NCI-H1105 treated with DMSO at 0.1 percent for 48 hours (cell line): ENCODE results near the gene ZSCAN31.
A peak's percentile ranks its signal among the peaks of the same experiment; 100 is the strongest.
"Not testable (repeated sequence)": the region's sequence is repeated elsewhere in the genome, so short reads cannot be mapped to it uniquely, and the experiment has no call there.

Experiments used
- DNase-seq: peaks from one replicate; lab custom pipeline; 2025; lab: John Stamatoyannopoulos, UW

ZSCAN31 gene

DNA sequence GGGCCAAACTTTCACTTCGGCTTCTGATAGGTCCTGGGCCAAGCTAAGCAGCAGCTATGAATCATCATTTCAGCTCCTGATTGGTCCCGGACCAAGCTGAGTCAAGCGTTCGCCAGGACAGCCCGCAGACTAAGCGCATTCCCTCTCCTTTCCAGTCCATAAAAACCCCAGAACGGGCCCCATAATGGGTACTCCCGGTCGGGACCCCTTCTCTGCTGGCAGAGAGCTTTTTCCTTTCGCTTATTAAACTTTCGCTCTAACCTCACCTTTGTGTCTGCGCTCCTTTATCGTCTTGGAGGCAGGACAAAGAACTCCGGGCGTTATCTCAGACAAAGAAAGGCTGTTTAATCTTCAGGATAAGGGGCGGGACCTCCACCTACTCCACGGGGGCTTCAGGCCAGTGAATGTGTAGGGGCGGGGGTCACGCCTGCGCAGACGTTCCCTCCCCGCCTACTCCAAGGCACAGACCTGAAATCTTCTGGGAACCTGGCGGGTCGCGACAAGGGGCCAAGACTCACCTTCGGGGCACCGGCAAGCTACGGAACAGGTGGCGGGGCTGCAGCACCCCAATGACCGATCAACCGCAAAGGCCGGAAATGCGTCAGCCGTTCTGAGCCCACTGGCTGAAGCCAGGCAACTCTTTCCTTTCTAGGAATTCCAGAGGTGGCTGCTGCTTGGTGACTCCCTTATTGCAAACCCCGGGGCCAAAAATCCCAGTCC, at the start of gene ZSCAN31:
Gene ZSCAN31, minus strand, starts transcription at position 585 of the 720 bp plus-strand sequence. CDS start 6,465 bp downstream, outside the sequence.
- peak; percentile 95 for DNase-seq

DNA sequence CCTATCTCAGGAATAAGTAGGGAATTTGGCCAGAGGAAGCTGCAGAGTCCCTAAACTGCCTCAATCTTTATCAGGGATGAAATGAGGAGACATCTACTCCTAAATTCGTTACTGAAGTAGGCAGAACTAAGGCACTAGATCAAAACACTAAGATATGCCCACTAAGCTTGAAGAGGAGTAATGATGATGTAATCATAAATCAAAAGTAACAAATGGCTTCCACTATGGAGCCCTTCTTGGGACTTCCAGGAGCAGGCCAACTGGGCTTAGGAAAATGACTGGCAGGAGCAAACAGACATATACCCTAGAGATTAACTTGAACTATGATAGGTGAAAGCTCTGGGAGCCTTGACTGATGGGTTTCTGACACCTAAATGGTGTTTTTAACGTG, 48.2 kb upstream of the ZSCAN31 start:
- DNase-seq: no peak

DNA sequence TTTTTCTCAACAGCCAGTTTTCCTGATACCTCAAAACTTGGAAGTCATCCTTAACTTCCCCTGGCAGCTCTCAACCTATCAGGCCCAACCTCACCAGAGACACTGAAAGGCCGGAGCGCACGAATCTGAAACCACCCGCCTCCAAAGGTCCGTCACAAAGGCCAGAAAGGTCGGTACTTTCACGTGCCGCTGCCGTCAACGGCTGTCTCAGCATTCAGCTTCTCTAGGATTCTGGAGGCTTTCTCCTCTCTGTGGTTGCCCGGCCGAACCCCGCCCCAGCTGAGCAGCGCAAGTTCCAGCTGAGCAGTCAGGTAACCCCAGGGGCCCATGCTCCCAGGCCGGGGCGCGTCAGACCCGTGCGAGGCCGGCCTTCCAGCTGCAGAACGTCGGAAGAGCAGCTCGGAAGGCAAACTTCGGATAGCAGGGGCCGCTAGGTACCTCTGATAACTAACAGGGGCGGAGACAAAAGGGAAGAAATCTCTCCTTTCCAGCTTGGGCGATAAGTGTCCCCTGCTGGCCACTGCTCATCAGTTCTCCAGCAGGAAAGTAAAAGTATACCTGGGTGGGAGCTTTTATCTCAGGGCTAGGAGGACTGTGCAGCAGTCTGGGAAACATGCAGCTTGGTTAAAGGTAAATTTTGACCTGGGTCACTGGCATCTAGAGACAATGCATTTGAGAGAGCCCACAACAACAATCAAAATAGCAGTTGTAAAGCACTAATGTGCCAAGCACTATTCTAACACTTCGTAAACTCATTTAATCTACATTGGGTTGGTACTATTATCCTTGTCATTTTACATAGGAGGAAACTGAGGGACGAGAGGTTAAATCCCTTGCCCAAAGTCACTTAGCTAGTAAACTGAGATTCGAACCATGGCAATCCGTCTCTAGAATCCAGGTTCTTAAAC, 47.5 kb upstream of the ZSCAN31 start:
- no peak for DNase-seq

DNA sequence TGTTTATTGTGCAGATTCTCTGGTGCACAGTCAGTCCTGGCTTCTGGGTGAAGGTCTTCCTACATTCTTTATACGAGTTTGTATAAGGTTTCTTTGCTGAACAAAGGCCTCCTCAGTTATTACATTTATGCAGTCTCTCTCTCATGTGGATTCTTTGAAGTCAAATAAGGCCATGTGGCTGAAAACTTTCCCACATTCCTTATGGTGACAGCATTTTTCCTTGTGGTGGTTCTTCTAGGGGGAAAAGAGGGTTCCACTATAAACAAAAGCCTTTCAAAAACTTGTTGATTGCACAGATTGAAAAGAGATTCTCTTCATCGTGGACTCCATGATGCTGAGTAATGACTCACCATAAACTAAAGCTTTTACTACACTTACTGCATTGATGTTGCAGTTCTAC, 44.4 kb upstream of the ZSCAN31 start:
- DNase-seq: no peak

DNA sequence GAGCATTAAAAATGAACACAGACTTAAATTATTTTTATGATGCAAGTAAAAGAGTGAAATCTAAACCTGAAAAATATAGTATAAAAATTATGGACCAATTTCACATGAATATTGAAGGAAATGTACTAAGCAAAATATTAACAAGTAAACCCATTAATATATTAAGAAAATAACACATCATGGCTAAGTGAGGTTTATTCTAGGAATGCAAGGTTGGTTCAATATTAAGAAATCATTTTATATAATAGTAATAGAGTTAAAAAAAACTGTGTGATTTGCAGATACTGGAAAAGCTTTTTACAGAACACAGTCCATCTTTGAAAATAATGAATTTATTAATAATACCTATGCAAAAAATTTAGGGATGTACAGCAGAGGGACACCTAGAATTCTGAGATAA, 42.7 kb upstream of the ZSCAN31 start:
- DNase-seq: no peak

DNA sequence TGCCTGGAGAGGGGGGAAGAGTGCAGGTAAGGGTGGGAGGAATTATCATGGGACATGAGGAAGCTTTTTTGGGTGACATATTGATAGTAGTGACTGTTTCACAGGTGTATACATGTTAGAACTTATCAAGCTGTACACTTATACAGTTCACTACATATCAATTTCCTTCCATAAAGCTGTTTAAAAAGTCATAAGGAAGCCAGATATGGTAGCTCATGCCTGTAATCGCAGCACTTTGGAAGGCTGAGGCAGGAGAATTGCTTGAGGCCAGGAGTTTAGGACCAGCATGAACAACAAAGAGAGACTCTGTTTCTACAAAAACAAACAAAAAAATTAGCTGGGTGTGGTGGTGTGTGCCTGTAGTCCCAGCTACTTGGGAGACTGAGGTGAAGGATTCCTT, 41.9 kb upstream of the ZSCAN31 start:
- DNase-seq: no peak

DNA sequence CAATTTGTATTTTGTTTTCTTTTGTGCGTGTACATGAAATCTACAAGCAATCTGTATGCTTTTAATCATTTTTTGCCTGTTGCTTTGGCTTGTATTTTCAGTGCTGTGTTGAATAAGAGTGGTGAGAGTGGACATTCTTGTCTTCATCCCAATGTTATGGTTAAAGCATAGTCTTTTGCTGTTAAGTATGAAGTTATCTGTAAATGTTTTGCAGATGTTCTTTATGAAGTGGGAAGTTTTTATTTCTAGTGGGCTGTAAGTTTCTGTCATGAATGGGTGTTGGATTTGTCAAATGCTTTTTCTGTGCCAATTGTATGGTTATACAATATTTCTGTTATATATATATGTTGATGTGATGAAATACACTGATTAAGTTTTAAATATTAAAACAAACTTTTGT, 38.0 kb upstream of the ZSCAN31 start:
- no peak for DNase-seq

DNA sequence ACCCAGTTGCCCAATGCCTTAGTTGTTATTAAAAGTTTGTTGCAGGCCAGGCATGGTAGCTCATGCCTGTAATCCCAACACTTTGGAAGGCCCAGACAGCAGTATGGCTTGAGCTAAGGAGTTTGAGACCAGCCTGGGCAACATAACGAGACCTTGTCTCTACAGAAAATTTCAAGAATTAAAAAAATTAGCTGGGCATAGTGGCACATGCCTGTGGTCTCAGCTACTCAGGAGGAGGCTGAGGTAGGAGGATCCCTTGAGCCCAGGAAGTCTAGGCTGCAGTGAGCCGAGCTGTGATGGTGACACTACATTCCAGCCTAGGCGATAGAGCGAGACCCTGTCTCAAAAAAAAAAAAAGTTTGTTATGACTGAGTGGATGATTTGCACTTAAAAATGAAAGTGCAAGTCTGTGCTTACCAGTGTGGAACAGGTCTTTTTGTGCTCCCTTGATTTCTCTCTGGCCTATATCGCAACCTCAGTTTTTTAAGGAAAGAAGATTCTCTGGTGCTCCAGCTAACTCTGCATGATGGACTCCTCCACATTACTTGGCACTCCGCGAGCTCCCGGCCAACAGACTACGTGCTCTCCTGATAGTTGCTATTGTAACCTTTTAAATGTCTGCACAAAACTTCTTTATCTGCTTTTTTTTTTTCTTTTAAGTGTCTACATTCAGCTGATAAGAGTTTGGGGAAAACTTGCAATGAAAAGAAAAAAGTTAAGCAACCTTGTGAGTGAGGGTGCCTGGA, 35.9 kb upstream of the ZSCAN31 start:
- no peak for DNase-seq

DNA sequence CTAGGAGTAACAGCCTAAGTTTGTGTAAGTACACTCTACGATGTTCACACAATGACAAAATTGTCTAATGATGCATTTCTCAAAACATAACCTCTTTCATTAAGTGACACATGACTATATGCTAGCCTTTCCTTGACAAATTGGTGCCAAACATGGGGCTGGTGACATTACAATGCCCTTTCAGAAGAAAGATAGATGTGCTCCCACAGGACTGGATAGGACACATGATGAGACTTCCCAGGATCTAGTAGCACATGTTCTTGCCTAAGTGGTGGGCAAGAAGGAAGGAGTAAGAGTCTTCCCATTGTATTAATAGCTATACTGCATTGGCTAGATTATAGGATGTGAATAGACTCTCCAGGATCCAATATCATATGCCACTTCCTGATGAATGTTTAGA, 35.3 kb upstream of the ZSCAN31 start:
- DNase-seq: no peak

DNA sequence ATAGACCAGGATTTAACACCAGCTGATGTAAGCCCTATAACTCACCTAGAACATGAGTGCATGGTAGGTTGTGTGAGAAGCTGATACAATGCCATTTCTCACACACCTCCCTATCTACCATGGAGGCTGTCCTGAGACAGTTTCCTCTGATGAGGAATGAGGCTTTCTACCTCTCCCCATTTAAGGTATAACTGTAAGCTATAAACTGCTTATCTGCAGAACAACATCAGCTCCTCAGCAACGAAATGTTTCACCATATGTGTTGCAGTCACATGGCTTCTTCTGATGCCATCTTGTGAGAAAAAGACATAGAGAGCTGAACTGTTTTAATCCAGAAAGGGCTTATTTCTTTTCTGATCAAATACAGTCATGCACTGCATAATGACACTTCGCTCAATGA, 34.5 kb upstream of the ZSCAN31 start:
- no peak for DNase-seq

DNA sequence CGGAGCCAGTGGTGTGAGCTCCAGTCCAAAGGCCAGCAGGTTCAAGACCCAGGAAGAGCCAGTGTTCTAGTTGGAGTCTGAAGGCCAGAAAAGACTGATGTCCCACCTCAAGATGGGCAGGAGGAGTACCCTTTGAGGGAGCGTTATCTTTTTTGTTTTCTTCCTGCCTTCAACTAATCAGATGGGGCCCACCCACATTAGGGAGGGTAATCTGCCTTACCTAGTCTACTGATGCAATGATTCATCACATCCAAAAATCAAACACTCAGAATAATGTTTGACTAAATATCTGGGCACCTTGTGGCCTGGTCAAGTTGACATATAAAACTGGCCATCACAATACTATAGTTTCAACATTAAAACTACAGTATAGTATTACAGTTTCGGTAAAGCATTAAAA, 33.5 kb upstream of the ZSCAN31 start:
- no peak for DNase-seq

DNA sequence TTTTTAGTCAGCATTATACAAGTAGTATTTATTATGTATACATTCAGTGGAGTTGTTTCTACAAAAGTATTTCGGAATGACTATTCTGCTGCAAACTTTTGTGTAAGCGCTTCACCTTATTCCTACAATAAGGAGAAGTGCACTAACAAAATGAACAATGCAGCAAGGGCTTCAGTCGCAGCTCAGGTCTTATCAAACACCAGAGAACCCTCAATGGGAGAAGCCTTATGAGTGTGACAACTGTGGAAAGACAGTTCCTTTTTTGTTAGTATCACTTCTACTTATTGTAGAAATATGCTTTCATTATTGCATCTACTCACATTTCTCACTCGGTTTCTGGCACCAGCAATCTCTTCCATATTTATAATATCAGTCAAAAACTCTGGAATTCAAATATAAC, 32.6 kb upstream of the ZSCAN31 start:
- no peak for DNase-seq

DNA sequence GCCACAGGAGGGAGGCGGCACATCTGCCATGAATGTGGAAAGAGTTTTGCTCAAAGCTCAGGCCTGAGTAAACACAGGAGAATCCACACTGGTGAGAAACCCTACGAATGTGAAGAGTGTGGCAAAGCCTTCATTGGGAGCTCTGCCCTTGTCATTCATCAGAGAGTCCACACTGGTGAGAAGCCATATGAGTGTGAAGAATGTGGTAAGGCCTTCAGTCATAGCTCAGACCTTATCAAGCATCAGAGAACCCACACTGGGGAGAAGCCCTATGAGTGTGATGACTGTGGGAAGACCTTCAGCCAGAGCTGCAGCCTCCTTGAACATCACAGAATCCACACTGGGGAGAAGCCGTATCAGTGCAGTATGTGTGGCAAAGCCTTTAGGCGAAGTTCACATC, 29.6 kb upstream of the ZSCAN31 start:
- DNase-seq: not testable (repeated sequence)

DNA sequence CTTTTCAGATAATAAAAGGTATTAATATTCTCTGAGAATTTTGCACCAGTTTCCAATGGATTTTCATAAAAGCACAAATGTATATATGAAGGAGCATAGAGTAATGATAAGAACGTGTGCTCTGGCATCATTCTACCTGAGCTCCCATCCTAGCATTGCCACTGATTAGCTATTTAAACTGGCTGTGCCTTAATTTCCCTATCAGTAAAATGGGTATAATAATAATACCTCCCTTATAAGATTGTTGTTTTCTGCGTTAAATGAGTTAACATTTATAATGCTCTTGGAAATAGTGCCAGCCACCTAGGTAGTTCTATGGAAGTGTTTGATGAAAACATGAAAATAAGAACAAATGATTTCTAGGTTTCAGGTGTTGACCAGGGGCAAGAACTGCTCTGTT, 25.0 kb upstream of the ZSCAN31 start:
- DNase-seq: no peak

DNA sequence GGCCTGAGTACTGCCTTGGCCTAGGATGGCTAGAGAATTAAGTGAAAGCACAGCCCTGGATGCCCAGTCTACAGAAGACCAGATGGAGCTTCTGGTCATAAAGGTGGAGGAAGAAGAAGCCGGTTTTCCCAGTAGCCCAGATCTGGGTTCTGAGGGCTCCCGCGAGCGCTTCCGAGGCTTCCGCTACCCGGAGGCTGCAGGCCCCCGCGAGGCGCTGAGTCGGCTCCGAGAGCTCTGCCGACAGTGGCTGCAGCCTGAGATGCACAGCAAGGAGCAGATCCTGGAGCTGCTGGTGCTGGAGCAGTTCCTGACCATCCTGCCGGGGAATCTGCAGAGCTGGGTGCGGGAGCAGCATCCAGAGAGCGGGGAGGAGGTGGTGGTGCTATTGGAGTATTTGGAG, 23.6 kb upstream of the ZSCAN31 start:
- DNase-seq: not testable (repeated sequence)

DNA sequence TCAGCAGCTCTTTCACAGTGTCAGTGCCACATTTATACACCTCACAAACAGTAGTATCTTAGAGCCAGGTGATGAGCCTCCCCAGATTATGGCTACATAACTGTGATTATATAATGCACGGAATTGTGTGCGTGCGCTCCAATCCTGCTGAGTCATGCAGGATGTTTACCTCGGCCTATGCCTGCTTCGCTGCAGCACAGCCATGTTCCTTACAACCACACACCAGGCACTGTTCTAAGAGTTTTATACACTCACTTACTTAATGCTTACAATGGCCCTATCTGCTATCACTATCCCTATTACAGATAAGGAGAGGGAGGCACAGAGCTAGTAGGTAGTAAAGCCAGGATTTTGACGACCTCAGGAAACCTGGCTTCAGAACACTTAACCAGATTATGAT, 21.1 kb upstream of the ZSCAN31 start:
- DNase-seq: no peak

DNA sequence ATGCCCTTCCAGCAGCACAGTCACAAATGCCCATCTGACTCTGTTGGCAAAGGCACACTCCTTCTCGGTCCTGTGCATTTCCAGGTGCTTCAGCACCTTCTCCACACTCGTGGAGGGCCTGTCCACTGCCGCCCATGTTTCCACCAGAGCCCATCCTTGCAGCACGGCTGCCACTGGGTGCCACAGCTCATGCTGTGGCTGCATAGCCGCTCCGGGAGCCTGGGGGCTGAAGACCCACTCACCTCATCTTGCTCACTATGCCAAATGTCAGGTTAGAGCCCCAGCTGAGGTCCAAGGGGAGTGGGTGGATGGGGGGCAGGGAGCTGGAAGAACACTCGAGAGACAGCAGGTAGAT, 20.7 kb upstream of the ZSCAN31 start:
- DNase-seq: no peak

DNA sequence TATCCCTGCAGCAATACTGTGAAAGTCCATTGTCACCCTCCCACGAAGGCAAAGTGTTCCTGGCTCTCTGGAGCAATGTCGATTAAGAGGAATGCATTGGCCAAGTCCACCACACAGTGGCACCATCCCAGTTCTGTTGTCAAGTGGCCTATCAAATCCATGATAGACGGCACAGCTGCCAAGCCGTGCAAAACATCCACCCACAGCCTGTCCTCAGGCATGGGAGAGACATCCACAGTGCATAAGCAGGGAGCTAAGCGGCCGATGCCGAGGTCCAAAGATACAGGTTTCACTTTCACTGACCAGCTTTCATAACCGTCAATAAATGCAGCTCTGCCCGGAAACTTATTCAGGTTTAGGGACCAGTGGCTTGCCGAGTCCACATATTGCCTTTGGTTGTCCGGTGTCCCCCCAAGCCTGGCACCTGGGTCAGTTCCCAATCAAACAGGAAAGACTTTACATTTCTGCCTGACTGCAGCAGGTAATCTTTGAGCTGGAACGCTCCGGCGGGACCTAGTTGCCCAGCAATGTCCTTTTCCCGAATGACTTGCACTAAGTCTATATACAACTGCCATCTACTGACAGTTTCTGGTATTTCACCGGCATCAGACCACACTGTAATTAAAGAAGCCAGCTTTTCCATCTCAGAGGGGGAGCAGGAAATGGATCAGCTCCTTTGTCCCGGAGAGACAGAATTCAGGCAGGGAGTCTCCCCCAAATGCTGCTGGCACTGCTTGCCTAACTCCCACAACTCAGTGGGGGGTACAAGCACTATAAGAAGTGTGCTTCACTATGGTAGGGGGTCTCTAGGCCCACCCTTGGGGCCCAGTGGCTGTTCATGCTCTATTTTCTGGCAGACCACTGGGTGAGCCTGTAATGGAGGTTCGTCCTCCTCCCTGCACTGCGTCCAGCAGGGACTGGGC, 20.1 kb upstream of the ZSCAN31 start:
- DNase-seq: peak; percentile 81

DNA sequence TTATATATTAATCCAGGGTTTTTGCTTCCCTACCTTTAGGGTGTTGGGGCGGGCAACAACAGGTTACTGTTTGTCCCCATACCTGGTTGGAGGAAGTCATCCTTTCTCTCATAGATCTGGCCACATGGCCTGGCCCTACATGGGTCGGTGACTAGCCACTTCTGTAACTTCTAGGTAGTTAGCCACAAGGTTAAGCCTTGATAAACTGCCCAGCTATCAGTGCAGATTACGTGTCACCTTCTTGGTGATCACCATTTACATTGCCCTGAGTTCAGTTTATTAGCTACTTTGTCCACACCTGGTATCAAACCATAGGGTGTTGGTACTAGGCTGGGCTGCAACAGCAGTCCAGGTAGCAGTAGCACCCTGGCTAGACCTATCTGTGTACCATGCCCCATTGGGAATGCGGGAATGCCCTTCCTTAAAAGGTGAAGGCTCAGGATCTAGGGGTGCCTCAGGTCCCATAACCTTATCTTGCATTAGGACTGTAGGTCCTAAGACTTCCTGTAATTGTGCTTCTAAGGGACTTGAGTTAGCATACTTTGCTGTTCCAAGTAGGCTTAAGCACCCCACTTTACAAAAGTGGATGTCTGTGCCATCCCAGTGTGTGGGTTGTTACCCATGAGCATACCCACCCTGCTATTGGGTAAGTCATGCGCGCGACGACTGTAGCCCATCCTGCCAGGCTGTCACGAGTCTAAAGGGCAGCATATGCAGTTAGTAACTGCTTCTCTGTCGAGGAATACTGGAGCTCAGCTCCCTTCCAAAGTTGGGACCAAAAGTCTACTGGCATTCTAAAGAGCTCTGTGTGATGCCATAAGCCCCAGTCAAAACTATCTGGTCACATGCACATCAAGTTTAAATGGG, 19.0 kb upstream of the ZSCAN31 start:
- DNase-seq: no peak

DNA sequence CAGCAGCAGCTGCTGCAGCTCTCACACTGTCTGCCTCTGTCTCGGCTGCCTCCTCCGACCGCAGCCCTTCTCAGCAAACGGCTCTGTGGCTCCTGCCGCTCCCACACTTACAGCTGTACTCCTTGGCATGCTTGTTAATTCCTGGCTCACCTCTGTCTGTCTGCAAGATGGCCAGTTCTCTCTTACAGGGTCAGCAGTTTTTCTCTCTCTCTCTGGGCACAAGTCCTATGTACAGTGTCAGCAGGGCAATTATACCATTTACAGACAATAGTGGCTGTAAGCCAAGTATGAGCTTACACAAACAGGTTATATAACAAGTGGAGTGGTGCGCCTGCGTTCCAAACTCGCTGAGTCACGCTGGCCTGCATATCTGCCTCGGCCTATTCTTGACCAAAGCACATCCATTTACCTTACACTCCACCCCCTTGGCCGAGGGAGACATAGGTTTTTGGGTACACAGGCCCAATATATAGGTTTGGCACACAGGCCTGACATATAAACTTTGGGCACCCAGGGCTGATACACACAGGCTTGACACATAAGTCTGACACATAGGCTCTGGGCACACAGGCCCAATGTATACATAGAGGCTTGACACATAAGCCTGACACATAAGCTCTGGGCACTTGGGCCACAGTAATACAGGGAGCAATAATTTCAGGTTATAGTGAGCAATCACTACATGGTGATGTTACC, 18.2 kb upstream of the ZSCAN31 start:
- DNase-seq: no peak
